Neural progenitor cell (in vitro differentiated cells): ENCODE measurements around the gene THRSP. TPM values are rescaled to one million over a fixed set of nuclear protein-coding genes. Genes with fewer than 3 reads are reported as not detected.

Source experiments
- DNase-seq: peaks from one replicate; pipeline ENCODE4 v3.0.0-alpha.2; 2016; ENCODE audit warnings: low spot score
- H2AFZ ChIP-seq: fragments of 200-600 bp; sonication (generic); replicated peaks from 2 replicates; pipeline ENCODE4 v1.6.1; 2016; ENCODE audit warnings: antibody characterized with exemption
- H3F3A ChIP-seq: fragments of 200-600 bp; sonication (generic); 2 replicates; pipeline ENCODE4 v1.6.1; 2016; ENCODE audit warnings: antibody characterized with exemption, low read depth
- H3K27ac ChIP-seq: fragments of 200-600 bp; sonication (generic); 2 replicates; pipeline ENCODE4 v1.5.1; 2016; ENCODE audit warnings: mild to moderate bottlenecking
- H3K27me3 ChIP-seq: fragments of 200-600 bp; sonication (generic); 2 replicates; pipeline ENCODE4 v1.6.1; 2016; ENCODE audit warnings: mild to moderate bottlenecking, moderate library complexity
- H3K36me3 ChIP-seq: fragments of 200-600 bp; sonication (generic); 2 replicates; pipeline ENCODE4 v1.5.1; 2016
- H3K4me1 ChIP-seq: fragments of 200-600 bp; sonication (generic); 2 replicates; pipeline ENCODE4 v1.6.1; 2016; ENCODE audit warnings: mixed run types
- H3K4me2 ChIP-seq: fragments of 200-600 bp; sonication (generic); 2 replicates; pipeline ENCODE4 v1.6.1; 2016
- H3K4me3 ChIP-seq: fragments of 200-600 bp; sonication (generic); 2 replicates; pipeline ENCODE4 v1.5.1; 2016
- H3K79me2 ChIP-seq: fragments of 200-600 bp; sonication (generic); 2 replicates; pipeline ENCODE4 v1.6.1; 2016; ENCODE audit warnings: low read depth
- H3K9ac ChIP-seq: fragments of 200-600 bp; sonication (generic); 2 replicates; pipeline ENCODE4 v1.6.1; 2016
- H3K9me3 ChIP-seq: fragments of 200-600 bp; sonication (generic); 2 replicates; pipeline ENCODE4 v1.5.1; 2016; ENCODE audit warnings: low read depth
- H4K20me1 ChIP-seq: fragments of 200-600 bp; sonication (generic); 2 replicates; pipeline ENCODE4 v1.6.1; 2016; ENCODE audit warnings: low read depth
- H3K27ac Mint-ChIP-seq: 3 replicates; pipeline ENCODE4 v1.8.0; 2021; ENCODE audit warnings: mixed read lengths
- H3K27me3 Mint-ChIP-seq: 2 replicates; pipeline ENCODE4 v1.8.0; 2022; ENCODE audit warnings: low read depth, mild to moderate bottlenecking, inconsistent platforms, moderate library complexity, mixed read lengths; ENCODE audit not compliant: insufficient read depth
- H3K36me3 Mint-ChIP-seq: 3 replicates; pipeline ENCODE4 v1.8.0; 2021; ENCODE audit warnings: mixed read lengths
- H3K4me1 Mint-ChIP-seq: 3 replicates; pipeline ENCODE4 v1.8.0; 2021; ENCODE audit warnings: mixed read lengths
- H3K4me3 Mint-ChIP-seq: 3 replicates; pipeline ENCODE4 v1.8.0; 2021; ENCODE audit warnings: mild to moderate bottlenecking, moderate library complexity, mixed read lengths
- H3K9me3 Mint-ChIP-seq: 3 replicates; pipeline ENCODE4 v1.8.0; 2020; ENCODE audit warnings: mixed read lengths
- EZH2 ChIP-seq: fragments of 200-600 bp; sonication (generic); IDR thresholded peaks from 2 replicates; pipeline ENCODE4 v1.6.1; 2017; ENCODE audit warnings: antibody characterized with exemption, mild to moderate bottlenecking, moderate library complexity
- EZH2phosphoT487 ChIP-seq: fragments of 200-600 bp; sonication (generic); IDR thresholded peaks from 2 replicates; pipeline ENCODE4 v1.6.1; 2017; ENCODE audit warnings: antibody characterized with exemption
- total RNA-seq: library from RNA; depleted of rRNA; stranded (reverse); fragments of >200 nt; gene quantifications from 2 replicates; pipeline ENCODE4 v1.2.3, GENCODE V29; 2015; ENCODE audit warnings: low replicate concordance
- TF ChIP-seq, protein P1 (sequence below): fragments of 200-600 bp; sonication (generic); IDR thresholded peaks from 2 replicates; pipeline ENCODE4 v1.5.1; 2017; ENCODE audit warnings: antibody characterized with exemption, mild to moderate bottlenecking

THRSP gene
- total RNA-seq, 1 donor from 2014 or later = not detected

DNA sequence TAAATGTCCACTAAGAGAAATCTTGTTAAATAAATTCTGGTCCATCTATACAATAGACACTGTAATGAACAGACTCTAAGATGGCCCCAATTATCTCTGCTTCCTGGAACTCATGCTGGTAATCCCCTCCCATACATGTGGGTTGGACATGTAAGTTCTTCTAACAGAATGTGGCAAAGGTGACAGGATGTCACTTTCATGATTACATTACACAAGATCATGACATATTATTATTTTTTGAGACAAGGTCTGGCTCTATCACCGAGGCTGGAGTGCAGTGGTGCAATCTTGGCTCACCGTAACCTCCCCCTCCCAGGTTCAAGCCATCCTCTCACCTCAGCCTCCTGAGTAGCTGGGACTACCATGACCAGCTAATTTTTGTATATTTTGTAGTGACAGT lies 30.6 kb downstream of the THRSP start:
- peaks cover 12% of the 10 kb centered on the region for H3K36me3 Mint-ChIP-seq
- H3K4me1 Mint-ChIP-seq = no peaks in the 10 kb centered on the region
- Histone ChIP-seq H3K27ac (no peak overlapping the region), H3F3A (no peaks in the 10 kb centered on the region), H3K27me3 (no peaks in the 10 kb centered on the region), H2AFZ (no peak overlapping the region), H3K4me3 (no peak overlapping the region), H3K9ac (no peak overlapping the region), H3K4me2 (no peak overlapping the region), H4K20me1 (no peaks in the 10 kb centered on the region), H3K36me3 (no peaks in the 10 kb centered on the region), H3K4me1 (no peaks in the 10 kb centered on the region), H3K9me3 (no peaks in the 10 kb centered on the region), H3K79me2 (no peaks in the 10 kb centered on the region)
- no peak for DNase-seq
- no peaks in the 10 kb centered on the region for H3K27me3 Mint-ChIP-seq
- H3K9me3 Mint-ChIP-seq = no peaks in the 10 kb centered on the region
- no peak overlapping the region for H3K4me3 Mint-ChIP-seq
- TF ChIP-seq EZH2 (no peak), EZH2phosphoT487 (no peak)
- TF ChIP-seq, protein P1, sequence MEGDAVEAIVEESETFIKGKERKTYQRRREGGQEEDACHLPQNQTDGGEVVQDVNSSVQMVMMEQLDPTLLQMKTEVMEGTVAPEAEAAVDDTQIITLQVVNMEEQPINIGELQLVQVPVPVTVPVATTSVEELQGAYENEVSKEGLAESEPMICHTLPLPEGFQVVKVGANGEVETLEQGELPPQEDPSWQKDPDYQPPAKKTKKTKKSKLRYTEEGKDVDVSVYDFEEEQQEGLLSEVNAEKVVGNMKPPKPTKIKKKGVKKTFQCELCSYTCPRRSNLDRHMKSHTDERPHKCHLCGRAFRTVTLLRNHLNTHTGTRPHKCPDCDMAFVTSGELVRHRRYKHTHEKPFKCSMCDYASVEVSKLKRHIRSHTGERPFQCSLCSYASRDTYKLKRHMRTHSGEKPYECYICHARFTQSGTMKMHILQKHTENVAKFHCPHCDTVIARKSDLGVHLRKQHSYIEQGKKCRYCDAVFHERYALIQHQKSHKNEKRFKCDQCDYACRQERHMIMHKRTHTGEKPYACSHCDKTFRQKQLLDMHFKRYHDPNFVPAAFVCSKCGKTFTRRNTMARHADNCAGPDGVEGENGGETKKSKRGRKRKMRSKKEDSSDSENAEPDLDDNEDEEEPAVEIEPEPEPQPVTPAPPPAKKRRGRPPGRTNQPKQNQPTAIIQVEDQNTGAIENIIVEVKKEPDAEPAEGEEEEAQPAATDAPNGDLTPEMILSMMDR = no peak
- no peak overlapping the region for H3K27ac Mint-ChIP-seq

DNA sequence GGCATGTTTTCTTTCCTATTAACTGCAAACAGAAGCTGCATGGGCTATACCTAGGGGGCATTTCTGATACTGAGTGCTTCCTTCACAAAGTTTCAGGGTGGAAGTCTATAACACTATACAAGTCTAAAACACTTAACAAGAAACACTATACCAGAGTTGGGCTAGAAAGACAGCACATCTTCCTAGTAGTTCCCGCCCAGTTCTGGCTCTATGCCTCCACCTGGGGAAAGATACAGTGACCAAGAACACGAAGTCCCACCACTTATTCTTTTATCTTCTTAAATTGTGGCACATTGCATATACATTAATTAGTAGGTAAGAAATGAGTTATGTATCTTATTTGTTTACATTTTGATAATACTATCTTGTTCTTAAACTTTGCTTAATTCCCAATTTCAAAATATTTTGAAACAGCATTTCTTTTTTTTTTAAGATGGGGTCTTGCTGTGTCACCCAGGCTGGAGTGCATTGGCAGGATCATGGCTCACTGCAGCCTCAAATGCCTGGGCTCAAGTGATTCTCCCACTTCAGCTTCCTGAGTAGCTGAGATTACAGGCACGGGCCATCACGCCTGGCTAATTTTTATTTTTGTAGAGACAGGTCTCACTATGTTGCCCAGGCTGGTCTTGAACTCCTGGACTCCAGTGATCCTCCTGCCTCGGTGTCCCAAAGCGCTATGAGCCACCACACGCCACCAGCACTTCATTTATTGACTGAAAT lies 34.2 kb downstream of the THRSP start:
- Histone ChIP-seq H3K9me3 (no peaks in the 10 kb centered on the region), H3K27me3 (no peaks in the 10 kb centered on the region)
- DNase-seq = no peak

DNA sequence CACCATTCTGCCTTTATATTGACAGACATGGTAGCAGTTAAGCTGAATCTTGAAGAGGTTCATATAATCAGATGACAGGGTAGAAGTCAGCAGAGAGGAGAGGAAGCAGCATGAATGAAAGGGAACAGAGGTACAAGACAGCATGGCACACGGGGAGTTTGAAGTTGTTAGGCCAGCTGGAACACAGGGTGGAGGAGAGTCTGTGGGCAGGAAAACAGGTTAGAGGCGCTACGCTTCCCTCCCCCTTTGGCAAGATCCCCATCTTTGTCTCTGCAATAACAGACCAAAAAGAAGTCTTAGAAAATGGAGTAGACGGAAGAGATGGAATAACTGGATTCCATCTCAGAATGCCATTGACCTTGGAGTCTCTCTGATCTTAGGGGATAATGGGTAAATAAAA lies 36.0 kb downstream of the THRSP start:
- Mint-ChIP-seq H3K27me3 (no peaks in the 10 kb centered on the region), H3K9me3 (no peaks in the 10 kb centered on the region), H3K27ac (peak overlapping the region; percentile 7), H3K36me3 (peaks cover 16% of the 10 kb centered on the region), H3K4me3 (no peak overlapping the region), H3K4me1 (peaks cover 4% of the 10 kb centered on the region)
- Histone ChIP-seq H3K79me2 (no peaks in the 10 kb centered on the region), H3K27ac (no peak overlapping the region), H3K4me3 (no peak overlapping the region), H3K9me3 (no peaks in the 10 kb centered on the region), H3F3A (peaks cover 4% of the 10 kb centered on the region), H4K20me1 (no peaks in the 10 kb centered on the region), H2AFZ (no peak overlapping the region), H3K27me3 (no peaks in the 10 kb centered on the region), H3K4me1 (no peaks in the 10 kb centered on the region), H3K36me3 (peaks cover 14% of the 10 kb centered on the region), H3K4me2 (no peak overlapping the region), H3K9ac (no peak overlapping the region)
- no peak for DNase-seq
- TF ChIP-seq, protein P1 = no peak
- no peak for TF ChIP-seq EZH2phosphoT487
- TF ChIP-seq EZH2 = no peak

More for the DNA sequence above, 34.2 kb downstream of the THRSP start:
- Histone ChIP-seq H3K36me3 (peaks cover 6% of the 10 kb centered on the region), H3K4me1 (no peaks in the 10 kb centered on the region), H3K79me2 (no peaks in the 10 kb centered on the region), H3K4me2 (no peak overlapping the region), H3K9ac (no peak overlapping the region), H2AFZ (no peak overlapping the region), H3K27ac (no peak overlapping the region), H3K4me3 (no peak overlapping the region), H3F3A (peaks cover 4% of the 10 kb centered on the region), H4K20me1 (no peaks in the 10 kb centered on the region)
- peaks cover 4% of the 10 kb centered on the region for H3K4me1 Mint-ChIP-seq
- H3K9me3 Mint-ChIP-seq = no peaks in the 10 kb centered on the region
- H3K27me3 Mint-ChIP-seq = no peaks in the 10 kb centered on the region
- TF ChIP-seq EZH2phosphoT487 (no peak), EZH2 (no peak)
- TF ChIP-seq, protein P1 = no peak
- H3K27ac Mint-ChIP-seq = no peak overlapping the region
- H3K36me3 Mint-ChIP-seq = peaks cover 19% of the 10 kb centered on the region
- H3K4me3 Mint-ChIP-seq = no peak overlapping the region
